Measurements from ENCODE around the gene KIAA0586.

Gene KIAA0586

DNA sequence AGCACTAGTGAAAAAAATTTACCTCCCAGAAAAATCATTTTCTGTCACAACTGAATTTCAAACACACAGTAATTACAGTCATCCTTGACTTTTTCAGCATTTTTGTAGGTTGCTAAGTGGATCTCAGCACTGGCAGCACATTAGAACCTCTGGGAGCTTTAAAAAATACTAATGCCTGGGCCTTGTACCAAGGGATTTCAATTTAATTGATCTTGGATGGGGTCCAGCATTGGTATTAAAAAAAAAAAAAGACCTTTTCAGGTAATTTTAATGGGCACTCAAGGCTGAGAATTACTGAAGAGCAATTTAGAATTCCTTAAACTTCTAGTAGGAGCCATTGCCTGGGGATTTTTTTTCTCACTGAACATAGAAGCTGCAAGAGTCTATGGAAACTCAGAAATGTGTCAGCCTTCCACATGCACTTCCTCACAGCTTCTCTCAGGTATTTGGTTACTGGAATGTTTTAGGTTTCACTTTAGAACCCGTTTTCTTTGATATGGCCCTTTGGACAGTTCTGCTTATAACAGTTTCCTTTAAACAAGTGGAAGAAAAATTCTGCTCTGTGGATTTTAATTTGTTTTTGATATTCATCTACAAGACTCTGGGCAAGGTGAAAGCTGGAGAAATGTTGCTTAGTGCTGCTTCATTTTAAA, 121.7 kb downstream of the KIAA0586 start (continued):
- TF ChIP-seq, protein P1, sequence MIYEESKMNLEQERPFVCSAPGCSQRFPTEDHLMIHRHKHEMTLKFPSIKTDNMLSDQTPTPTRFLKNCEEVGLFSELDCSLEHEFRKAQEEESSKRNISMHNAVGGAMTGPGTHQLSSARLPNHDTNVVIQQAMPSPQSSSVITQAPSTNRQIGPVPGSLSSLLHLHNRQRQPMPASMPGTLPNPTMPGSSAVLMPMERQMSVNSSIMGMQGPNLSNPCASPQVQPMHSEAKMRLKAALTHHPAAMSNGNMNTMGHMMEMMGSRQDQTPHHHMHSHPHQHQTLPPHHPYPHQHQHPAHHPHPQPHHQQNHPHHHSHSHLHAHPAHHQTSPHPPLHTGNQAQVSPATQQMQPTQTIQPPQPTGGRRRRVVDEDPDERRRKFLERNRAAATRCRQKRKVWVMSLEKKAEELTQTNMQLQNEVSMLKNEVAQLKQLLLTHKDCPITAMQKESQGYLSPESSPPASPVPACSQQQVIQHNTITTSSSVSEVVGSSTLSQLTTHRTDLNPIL (CRISPR knock-in tag; IDR thresholded peaks at IDR 0.05; ENCODE audit: low read depth) = no peak
- TF ChIP-seq TOX (CRISPR knock-in tag; IDR thresholded peaks at IDR 0.05; ENCODE audit: borderline replicate concordance) = no peak
- TF ChIP-seq GLIS3 (CRISPR knock-in tag; IDR thresholded peaks at IDR 0.05) = no peak
- TF ChIP-seq ZFP30 (CRISPR knock-in tag; IDR thresholded peaks at IDR 0.05) = no peak

DNA sequence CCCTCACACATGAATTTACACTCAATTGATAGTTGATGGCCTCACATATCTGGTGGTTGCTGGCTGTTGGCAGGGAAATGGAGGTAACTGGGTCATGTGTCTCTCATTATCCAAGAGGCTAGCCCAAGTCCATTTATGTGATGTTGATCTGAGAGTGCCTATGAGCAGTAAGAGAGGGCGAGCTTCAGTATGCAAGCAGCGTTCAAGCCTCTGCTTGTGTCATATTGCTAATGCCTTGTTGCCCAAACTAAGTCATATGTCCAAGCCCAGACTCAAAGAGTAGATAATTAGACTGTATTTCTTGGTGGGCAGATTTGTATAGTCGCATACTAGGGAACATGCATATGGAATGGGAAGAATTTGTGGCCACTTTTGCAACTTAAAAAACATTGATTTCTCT, 126.4 kb downstream of the KIAA0586 start:
- no peak for TF ChIP-seq GLIS3 (CRISPR knock-in tag; IDR thresholded peaks at IDR 0.05)
- no peak for TF ChIP-seq ZNF70 (CRISPR knock-in tag; IDR thresholded peaks at IDR 0.05)
- no peak for TF ChIP-seq PPARA (CRISPR knock-in tag; IDR thresholded peaks at IDR 0.05; ENCODE audit: borderline replicate concordance)
- no peak for TF ChIP-seq ISL1 (CRISPR knock-in tag; IDR thresholded peaks at IDR 0.05)
- TF ChIP-seq TOX (CRISPR knock-in tag; IDR thresholded peaks at IDR 0.05; ENCODE audit: borderline replicate concordance) = no peak
- no peak for TF ChIP-seq CSDC2 (CRISPR knock-in tag; IDR thresholded peaks at IDR 0.05)
- TF ChIP-seq BACH2 (CRISPR knock-in tag; IDR thresholded peaks at IDR 0.05; ENCODE audit: borderline replicate concordance) = no peak
- no peak for TF ChIP-seq RARB (CRISPR knock-in tag; IDR thresholded peaks at IDR 0.05)
- TF ChIP-seq, protein P2, sequence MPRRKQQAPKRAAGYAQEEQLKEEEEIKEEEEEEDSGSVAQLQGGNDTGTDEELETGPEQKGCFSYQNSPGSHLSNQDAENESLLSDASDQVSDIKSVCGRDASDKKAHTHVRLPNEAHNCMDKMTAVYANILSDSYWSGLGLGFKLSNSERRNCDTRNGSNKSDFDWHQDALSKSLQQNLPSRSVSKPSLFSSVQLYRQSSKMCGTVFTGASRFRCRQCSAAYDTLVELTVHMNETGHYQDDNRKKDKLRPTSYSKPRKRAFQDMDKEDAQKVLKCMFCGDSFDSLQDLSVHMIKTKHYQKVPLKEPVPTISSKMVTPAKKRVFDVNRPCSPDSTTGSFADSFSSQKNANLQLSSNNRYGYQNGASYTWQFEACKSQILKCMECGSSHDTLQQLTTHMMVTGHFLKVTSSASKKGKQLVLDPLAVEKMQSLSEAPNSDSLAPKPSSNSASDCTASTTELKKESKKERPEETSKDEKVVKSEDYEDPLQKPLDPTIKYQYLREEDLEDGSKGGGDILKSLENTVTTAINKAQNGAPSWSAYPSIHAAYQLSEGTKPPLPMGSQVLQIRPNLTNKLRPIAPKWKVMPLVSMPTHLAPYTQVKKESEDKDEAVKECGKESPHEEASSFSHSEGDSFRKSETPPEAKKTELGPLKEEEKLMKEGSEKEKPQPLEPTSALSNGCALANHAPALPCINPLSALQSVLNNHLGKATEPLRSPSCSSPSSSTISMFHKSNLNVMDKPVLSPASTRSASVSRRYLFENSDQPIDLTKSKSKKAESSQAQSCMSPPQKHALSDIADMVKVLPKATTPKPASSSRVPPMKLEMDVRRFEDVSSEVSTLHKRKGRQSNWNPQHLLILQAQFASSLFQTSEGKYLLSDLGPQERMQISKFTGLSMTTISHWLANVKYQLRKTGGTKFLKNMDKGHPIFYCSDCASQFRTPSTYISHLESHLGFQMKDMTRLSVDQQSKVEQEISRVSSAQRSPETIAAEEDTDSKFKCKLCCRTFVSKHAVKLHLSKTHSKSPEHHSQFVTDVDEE (CRISPR knock-in tag; IDR thresholded peaks at IDR 0.05) = no peak
- TF ChIP-seq ARNTL (CRISPR knock-in tag; IDR thresholded peaks at IDR 0.05; ENCODE audit: borderline replicate concordance, low read depth) = no peak
- ATAC-seq = no peak

DNA sequence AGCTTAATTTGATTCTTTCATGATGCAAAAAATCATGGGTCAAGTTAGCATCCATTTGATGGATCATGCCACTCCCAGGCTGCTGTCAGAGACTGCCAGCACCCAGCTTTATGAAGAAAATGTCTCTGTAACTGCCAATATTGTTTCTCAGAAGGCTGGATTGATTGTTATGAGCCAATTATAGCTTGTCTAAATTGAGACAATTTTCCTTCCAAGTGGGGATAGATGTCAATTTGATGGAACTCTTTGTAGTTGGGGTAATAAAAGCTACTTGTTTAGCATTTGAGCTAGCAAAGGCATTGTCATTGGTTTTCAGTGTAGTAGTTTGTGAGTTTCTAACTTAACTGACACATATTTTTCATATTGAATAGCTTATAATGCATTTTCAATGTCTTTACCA, 128.1 kb downstream of the KIAA0586 start:
- TF ChIP-seq TCF4 (CRISPR knock-in tag; IDR thresholded peaks at IDR 0.05; ENCODE audit: borderline replicate concordance) (no peak), ZFP30 (CRISPR knock-in tag; IDR thresholded peaks at IDR 0.05) (no peak), RARB (CRISPR knock-in tag; IDR thresholded peaks at IDR 0.05) (no peak), ZNF565 (CRISPR knock-in tag; conservative IDR thresholded peaks at IDR 0.05; ENCODE audit: low read depth) (no peak), GLIS3 (CRISPR knock-in tag; IDR thresholded peaks at IDR 0.05) (no peak), ARNTL (CRISPR knock-in tag; IDR thresholded peaks at IDR 0.05; ENCODE audit: borderline replicate concordance, low read depth) (no peak)
- TF ChIP-seq, protein P1 (CRISPR knock-in tag; IDR thresholded peaks at IDR 0.05; ENCODE audit: low read depth) = no peak
- ATAC-seq = no peak

DNA sequence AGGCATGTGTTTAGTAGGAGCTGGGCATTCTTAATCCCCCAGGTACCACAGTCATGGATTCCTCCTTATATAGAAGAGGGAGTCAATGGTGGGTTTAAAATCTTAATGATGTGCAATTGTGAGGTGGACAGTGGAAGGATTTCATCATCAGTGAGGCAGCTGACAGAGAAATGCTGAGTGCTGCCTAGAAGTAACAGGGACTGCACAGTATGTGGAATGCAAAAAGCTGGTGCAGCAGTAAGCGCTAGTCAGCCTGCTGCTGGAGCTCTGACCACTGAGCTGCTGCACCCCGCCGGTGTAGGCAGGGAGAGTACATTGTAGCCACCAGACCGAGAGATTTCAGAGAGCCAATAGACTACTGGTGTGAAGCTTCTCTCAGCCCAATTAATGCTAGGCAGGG, 129.7 kb downstream of the KIAA0586 start:
- TF ChIP-seq OSR1 (CRISPR knock-in tag; IDR thresholded peaks at IDR 0.05) = no peak
- TF ChIP-seq ZFP3 (CRISPR knock-in tag; IDR thresholded peaks at IDR 0.05) = no peak
- TF ChIP-seq, protein P3, sequence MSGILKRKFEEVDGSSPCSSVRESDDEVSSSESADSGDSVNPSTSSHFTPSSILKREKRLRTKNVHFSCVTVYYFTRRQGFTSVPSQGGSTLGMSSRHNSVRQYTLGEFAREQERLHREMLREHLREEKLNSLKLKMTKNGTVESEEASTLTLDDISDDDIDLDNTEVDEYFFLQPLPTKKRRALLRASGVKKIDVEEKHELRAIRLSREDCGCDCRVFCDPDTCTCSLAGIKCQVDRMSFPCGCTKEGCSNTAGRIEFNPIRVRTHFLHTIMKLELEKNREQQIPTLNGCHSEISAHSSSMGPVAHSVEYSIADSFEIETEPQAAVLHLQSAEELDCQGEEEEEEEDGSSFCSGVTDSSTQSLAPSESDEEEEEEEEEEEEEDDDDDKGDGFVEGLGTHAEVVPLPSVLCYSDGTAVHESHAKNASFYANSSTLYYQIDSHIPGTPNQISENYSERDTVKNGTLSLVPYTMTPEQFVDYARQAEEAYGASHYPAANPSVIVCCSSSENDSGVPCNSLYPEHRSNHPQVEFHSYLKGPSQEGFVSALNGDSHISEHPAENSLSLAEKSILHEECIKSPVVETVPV (CRISPR knock-in tag; IDR thresholded peaks at IDR 0.05) = no peak
- no peak for TF ChIP-seq ZNF565 (CRISPR knock-in tag; conservative IDR thresholded peaks at IDR 0.05; ENCODE audit: low read depth)
- TF ChIP-seq, protein P2 (CRISPR knock-in tag; IDR thresholded peaks at IDR 0.05) = no peak
- no peak for TF ChIP-seq TOX (CRISPR knock-in tag; IDR thresholded peaks at IDR 0.05; ENCODE audit: borderline replicate concordance)
- no peak for TF ChIP-seq BACH2 (CRISPR knock-in tag; IDR thresholded peaks at IDR 0.05; ENCODE audit: borderline replicate concordance)
- TF ChIP-seq RARB (CRISPR knock-in tag; IDR thresholded peaks at IDR 0.05) = no peak
- no peak for ATAC-seq

Measured in SK-N-SH treated with all-trans-retinoic acid at 6 μM for 48 hours (cell line).